NT2/D1 (cell line): ENCODE measurements around the gene LTBP4.

Experiments
- SUZ12 ChIP-seq: IDR thresholded peaks from 2 replicates; pipeline ENCODE4 v1.6.1; 2011; ENCODE audit not compliant: insufficient read length, insufficient read depth; ENCODE audit errors: extremely low read depth
- YY1 ChIP-seq: IDR thresholded peaks from 2 replicates; pipeline ENCODE4 v1.6.1; 2011; ENCODE audit not compliant: insufficient read length, insufficient read depth
- ZNF274 ChIP-seq: IDR thresholded peaks from 2 replicates; pipeline ENCODE4 v1.6.1; 2011; ENCODE audit warnings: mild to moderate bottlenecking, low read depth, low read length

- TF ChIP-seq ZNF274 (no peak), SUZ12 (no peak), YY1 (no peak)
Measured at GRCh38 chr19:40604647-40605215, 3.6 kb downstream of the LTBP4 start.
